ENCODE data around the gene AGAP1. TPM values are rescaled to one million over a fixed set of nuclear protein-coding genes. Genes with fewer than 3 reads are reported as not detected.

The AGAP1 gene
- total RNA-seq, 1 donor from 2014 or later, result 20.4 TPM

DNA sequence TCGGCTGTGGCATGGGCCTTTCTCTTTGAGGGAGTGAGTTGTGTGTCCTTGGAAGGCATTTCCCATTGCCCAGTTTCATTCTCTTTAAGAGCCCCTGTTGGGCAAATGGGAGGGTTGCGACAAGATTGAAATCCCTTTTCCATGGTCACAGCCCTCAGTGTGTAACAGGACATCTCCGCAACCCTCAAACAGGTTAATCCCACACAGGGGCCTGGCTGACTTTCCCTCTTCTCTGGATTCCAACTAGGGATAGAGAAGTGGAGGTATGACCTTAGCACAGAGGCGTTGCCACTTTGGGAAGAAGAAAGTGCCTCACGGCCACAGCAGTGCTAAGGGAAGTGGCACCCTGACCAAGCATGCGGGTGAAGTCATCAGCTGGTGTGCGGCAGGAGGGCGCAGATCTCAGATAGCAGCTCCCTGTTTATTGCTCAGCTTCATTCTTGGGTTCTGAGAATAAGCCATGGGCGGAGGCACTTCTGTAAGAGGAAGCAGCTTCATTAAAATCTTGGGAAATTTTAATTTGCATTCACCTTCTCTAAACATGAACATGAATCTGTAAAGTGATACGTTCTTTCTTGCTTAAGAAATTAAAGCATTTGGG is 417.9 kb downstream of the AGAP1 start:
- H3K4me3 ChIP-seq, result no peak overlapping the region
- no peak overlapping the region for H3K27ac ChIP-seq
- H3K79me2 ChIP-seq (ENCODE audit: low read depth), result no peaks in the 10 kb centered on the region
- DNase-seq (ENCODE audit: low spot score), result no peak
- TF ChIP-seq, protein P1, sequence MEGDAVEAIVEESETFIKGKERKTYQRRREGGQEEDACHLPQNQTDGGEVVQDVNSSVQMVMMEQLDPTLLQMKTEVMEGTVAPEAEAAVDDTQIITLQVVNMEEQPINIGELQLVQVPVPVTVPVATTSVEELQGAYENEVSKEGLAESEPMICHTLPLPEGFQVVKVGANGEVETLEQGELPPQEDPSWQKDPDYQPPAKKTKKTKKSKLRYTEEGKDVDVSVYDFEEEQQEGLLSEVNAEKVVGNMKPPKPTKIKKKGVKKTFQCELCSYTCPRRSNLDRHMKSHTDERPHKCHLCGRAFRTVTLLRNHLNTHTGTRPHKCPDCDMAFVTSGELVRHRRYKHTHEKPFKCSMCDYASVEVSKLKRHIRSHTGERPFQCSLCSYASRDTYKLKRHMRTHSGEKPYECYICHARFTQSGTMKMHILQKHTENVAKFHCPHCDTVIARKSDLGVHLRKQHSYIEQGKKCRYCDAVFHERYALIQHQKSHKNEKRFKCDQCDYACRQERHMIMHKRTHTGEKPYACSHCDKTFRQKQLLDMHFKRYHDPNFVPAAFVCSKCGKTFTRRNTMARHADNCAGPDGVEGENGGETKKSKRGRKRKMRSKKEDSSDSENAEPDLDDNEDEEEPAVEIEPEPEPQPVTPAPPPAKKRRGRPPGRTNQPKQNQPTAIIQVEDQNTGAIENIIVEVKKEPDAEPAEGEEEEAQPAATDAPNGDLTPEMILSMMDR (IDR thresholded peaks at IDR 0.05), result no peak
- TF ChIP-seq EZH2 (IDR thresholded peaks at IDR 0.05) (no peak), EZH2phosphoT487 (IDR thresholded peaks at IDR 0.05) (no peak)
- no peaks in the 10 kb centered on the region for H3K27me3 ChIP-seq
- H3F3A ChIP-seq (ENCODE audit: low read depth), result no peaks in the 10 kb centered on the region
- peaks cover 66% of the 10 kb centered on the region for H3K36me3 Mint-ChIP-seq
- peaks cover 19% of the 10 kb centered on the region for H3K9me3 Mint-ChIP-seq
- H3K27me3 Mint-ChIP-seq (ENCODE audit: insufficient read depth, low read depth), result no peaks in the 10 kb centered on the region
- peaks cover 6% of the 10 kb centered on the region for H3K4me1 ChIP-seq
- H3K27ac Mint-ChIP-seq, result no peak overlapping the region
- no peak overlapping the region for H2AFZ ChIP-seq (replicated peaks)
- H3K9me3 ChIP-seq (ENCODE audit: low read depth), result no peaks in the 10 kb centered on the region
- no peak overlapping the region for H3K4me2 ChIP-seq
- H3K36me3 ChIP-seq, result peaks cover 5% of the 10 kb centered on the region
- no peak overlapping the region for H3K4me3 Mint-ChIP-seq
- no peak overlapping the region for H3K9ac ChIP-seq
- H3K4me1 Mint-ChIP-seq, result peaks cover 8% of the 10 kb centered on the region
- H4K20me1 ChIP-seq (ENCODE audit: low read depth), result peaks cover 6% of the 10 kb centered on the region

DNA sequence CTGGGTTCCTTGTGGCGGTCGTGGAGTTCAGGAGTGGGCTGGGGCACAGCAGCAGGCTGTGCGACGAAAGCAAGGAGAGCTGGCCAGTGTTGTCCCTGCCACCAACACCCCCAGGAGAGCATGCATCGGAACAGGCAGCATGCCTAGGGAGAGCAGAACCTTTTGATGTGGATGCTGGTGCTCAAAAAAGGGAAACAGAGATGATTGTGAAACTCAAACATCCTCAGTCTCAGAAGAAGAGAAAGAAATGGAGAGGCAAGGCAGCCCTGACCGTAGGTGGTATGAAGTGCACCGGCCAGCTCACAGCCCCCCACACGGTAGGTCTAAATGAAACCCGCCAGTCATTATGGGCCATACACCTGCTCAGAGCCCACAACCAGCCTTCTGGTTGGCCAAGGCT is 420.9 kb downstream of the AGAP1 start:
- no peak overlapping the region for H3K27ac Mint-ChIP-seq
- Histone ChIP-seq H3F3A (ENCODE audit: low read depth) (no peaks in the 10 kb centered on the region), H3K27me3 (no peaks in the 10 kb centered on the region), H3K27ac (no peak overlapping the region), H3K36me3 (peaks cover 5% of the 10 kb centered on the region), H3K9ac (no peak overlapping the region), H3K4me1 (peaks cover 6% of the 10 kb centered on the region), H2AFZ (replicated peaks) (no peak overlapping the region), H3K79me2 (ENCODE audit: low read depth) (no peaks in the 10 kb centered on the region), H3K4me3 (no peak overlapping the region), H4K20me1 (ENCODE audit: low read depth) (no peaks in the 10 kb centered on the region), H3K9me3 (ENCODE audit: low read depth) (no peaks in the 10 kb centered on the region), H3K4me2 (no peak overlapping the region)
- H3K4me3 Mint-ChIP-seq, result no peak overlapping the region
- no peaks in the 10 kb centered on the region for H3K27me3 Mint-ChIP-seq (ENCODE audit: insufficient read depth, low read depth)
- H3K4me1 Mint-ChIP-seq, result peaks cover 4% of the 10 kb centered on the region
- no peak for DNase-seq (ENCODE audit: low spot score)
- peaks cover 25% of the 10 kb centered on the region for H3K9me3 Mint-ChIP-seq
- peaks cover 73% of the 10 kb centered on the region for H3K36me3 Mint-ChIP-seq
- TF ChIP-seq, protein P1 (IDR thresholded peaks at IDR 0.05), result no peak
- TF ChIP-seq EZH2phosphoT487 (IDR thresholded peaks at IDR 0.05) (no peak), EZH2 (IDR thresholded peaks at IDR 0.05) (no peak)

DNA sequence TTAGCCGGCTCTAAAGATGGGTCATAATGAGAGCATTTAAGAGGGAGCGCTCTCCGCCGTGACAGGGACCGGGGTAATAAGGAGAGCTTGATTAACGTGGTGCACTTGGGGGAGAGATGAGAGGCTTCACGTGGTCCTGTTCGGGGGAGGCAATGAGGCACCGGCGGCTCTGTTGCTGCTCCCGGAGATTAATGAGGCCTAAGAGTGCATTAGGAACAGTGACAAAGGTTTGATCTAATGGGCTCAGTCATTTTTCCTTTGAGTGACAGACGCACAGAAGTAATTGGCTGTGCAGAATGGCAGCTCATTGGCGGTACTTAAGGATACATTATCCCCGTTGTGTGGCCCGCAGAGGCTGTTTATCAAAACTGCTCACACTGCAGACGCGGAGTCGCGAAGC is 423.7 kb downstream of the AGAP1 start:
- H3K9me3 Mint-ChIP-seq, result peaks cover 28% of the 10 kb centered on the region
- H3K4me3 Mint-ChIP-seq, result no peak overlapping the region
- no peaks in the 10 kb centered on the region for H3F3A ChIP-seq (ENCODE audit: low read depth)
- no peaks in the 10 kb centered on the region for H3K79me2 ChIP-seq (ENCODE audit: low read depth)
- no peak overlapping the region for H2AFZ ChIP-seq (replicated peaks)
- peak overlapping the region; percentile 18 for H3K27ac Mint-ChIP-seq
- no peaks in the 10 kb centered on the region for H3K27me3 ChIP-seq
- no peaks in the 10 kb centered on the region for H3K4me1 Mint-ChIP-seq
- DNase-seq (ENCODE audit: low spot score), result no peak
- H3K27me3 Mint-ChIP-seq (ENCODE audit: insufficient read depth, low read depth), result peaks cover 2% of the 10 kb centered on the region
- no peak overlapping the region for H3K27ac ChIP-seq
- H3K36me3 ChIP-seq, result peaks cover 4% of the 10 kb centered on the region
- no peaks in the 10 kb centered on the region for H3K4me1 ChIP-seq
- no peak overlapping the region for H3K4me3 ChIP-seq
- no peak overlapping the region for H3K9ac ChIP-seq
- TF ChIP-seq EZH2 (IDR thresholded peaks at IDR 0.05) (no peak), EZH2phosphoT487 (IDR thresholded peaks at IDR 0.05) (no peak)
- TF ChIP-seq, protein P1 (IDR thresholded peaks at IDR 0.05), result no peak
- no peaks in the 10 kb centered on the region for H4K20me1 ChIP-seq (ENCODE audit: low read depth)
- peaks cover 70% of the 10 kb centered on the region for H3K36me3 Mint-ChIP-seq
- H3K4me2 ChIP-seq, result no peak overlapping the region
- H3K9me3 ChIP-seq (ENCODE audit: low read depth), result no peaks in the 10 kb centered on the region

All from neural progenitor cell (in vitro differentiated cells).